Inflammatory macrophage treated with lipopolysaccharide for 1 hour (primary cell): ENCODE data around the gene NEGR1.
"Not testable (repeated sequence)": the region's sequence is repeated elsewhere in the genome, so short reads cannot be mapped to it uniquely, and the experiment has no call there.

Source experiments
- DNase-seq, 2 donors: peaks; one replicate each; pipeline ENCODE4 v3.0.0-alpha.2; 2020 to 2022

The NEGR1 gene

GRCh38 chr1:72282271-72283021 is at the start of gene NEGR1:
Gene NEGR1, minus strand, starts transcription at chr1:72282539.
- peak; percentile 72 to 81 for DNase-seq

GRCh38 chr1:72326494-72326893 is 44.2 kb upstream of the NEGR1 start:
- no peak for DNase-seq

- DNase-seq = no peak
Measured at GRCh38 chr1:72324451-72324850, 42.1 kb upstream of the NEGR1 start.

DNA sequence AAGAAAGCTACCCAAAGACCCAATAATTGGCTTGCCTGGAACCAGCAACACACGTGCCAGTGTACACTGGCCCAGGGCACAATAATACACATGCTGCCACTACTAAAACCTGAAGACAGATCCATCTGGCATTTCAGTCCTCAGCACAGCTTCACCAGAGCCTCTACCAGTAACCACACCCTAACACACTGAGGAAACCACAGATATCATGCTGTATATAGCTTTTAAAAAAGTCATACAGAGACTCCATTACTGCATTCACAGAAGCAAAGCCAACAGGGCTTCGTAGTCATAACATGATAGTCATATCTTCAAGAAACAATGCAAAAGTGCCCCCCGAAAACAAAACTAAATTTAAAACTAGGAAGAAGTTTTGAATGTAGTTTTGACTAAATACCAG is 40.6 kb upstream of the NEGR1 start:
- no peak for DNase-seq

GRCh38 chr1:72296501-72296900 is 14.2 kb upstream of the NEGR1 start:
- DNase-seq = no peak

- DNase-seq = peak; percentile 27 to 49
Measured at GRCh38 chr1:72288886-72289285, 6.5 kb upstream of the NEGR1 start.

DNA sequence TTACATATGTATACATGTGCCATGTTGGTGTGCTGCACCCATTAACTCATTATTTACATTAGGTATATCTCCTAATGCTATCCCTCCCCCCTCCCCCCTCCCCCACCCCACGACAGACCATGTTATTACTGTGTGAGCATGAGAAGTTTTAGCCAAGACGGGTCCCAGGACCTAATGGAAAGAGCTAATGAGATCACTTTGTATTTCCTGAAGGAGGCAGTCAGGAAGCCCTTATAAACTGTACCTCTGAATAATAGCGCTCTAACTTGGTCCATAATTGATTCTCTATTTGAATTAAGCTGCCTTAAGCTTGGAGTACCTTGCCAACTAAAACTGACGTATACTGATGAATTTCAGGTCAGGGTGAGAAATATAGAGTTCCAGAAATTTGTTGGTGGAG is 4.1 kb upstream of the NEGR1 start:
- DNase-seq = no peak

DNA sequence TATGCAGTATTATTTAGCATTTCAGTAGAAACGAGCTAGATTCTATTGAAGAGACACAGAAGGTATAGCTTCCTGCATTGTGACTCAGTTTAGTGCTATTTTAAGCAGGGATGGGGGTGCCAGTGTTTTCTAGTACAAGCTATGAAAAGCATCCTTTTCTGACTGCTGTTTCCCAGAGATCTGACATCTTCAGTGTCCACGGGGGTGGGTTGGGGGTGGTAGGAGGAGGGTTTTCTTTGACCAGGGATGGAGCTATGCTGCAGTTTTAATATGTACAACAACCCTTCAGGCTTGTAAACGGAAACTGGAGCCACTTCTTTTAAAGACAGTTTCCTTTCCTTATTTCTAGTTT is 2.7 kb upstream of the NEGR1 start:
- no peak for DNase-seq

DNA sequence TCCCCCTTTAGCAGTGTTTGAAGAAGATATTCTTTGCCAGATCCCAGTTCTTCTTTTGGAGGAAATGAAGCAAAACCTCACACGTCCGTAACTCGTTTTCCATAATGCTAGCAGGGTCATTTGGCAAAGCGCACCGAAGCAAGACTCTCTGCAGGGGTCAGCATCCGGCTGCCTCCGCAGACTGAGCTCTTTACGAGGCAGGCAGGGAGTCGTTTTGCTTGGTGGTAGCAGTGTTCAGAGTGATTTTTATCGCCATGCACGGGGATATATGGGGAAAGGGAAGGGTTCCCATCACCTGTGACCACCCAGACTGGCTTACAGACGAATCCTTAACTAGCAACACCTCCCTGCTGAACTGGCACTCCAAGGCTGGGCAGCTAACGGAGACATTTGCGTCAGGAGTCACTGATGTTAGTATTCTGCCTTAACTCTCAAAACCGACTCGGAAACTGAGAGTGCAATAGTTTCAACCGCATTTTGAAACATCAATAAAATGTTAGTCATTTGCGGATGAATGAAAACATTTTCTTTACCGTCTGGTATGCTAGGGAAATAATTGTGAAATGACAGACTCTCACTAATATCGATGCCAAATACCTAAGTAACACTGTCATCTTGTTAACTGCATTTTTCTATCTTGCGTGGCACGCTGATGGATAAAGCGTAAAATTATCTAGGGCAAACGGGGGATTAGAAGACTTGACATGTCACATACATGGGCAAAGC is 2.2 kb upstream of the NEGR1 start:
- DNase-seq = no peak

DNA sequence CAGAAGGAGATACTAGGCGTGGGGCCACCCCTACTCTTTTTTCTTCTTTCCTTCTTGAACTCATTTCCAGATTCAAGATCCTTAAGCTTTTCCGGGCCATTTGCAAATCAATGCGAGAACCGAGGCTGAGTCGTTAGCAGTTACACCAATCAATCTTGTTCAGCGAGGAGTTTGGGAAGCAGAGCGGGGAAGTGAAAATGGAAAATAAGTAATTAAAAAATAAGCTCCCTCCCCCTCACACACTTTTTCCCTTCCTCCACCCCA is 1.7 kb upstream of the NEGR1 start:
- DNase-seq = peak in 1 of 2 donors; percentile 32

- DNase-seq = peak; percentile 37 to 46
Measured at GRCh38 chr1:72283307-72284083, 1.2 kb upstream of the NEGR1 start.

DNA sequence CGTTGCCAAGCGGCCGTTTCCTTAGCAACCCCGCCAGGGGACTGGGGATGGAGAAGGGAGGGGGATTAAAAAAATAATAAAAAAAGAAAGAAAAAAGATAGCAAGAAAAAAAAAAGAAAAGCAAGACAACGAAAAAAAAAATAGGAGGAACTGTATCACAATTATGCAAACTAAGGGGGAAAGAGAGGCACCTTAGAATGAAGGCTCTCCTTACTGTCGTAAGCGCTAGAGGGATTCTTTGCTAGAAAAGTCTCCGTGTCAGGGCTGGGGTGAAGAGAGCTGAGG is 625 bp upstream of the NEGR1 start:
- DNase-seq = no peak

GRCh38 chr1:72281637-72282270 is 585 bp downstream of the NEGR1 start:
- DNase-seq = no peak

- DNase-seq = peak in 1 of 2 donors; percentile 23
Measured at GRCh38 chr1:72281144-72281543, 1.2 kb downstream of the NEGR1 start.

- DNase-seq = no peak
Measured at GRCh38 chr1:72280711-72281110, 1.6 kb downstream of the NEGR1 start.

DNA sequence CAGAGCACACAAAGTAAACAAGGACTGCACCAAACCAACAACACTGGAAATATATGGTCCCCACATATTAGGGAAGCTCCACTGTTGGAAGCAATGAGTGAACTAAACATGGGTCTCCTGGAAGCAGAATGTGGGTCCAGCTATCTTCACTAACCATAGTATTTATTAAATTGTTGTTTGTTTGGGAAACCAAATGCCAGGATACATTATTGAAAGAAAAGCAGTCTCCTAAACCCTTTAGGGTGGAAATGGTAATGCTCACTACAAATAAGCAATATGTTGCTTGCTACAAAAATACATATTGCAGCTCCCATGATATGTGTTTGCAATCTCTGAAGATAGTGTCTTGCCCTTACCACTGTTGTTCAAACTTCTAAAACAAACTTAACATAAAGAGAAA is 2.2 kb downstream of the NEGR1 start:
- no peak for DNase-seq

DNA sequence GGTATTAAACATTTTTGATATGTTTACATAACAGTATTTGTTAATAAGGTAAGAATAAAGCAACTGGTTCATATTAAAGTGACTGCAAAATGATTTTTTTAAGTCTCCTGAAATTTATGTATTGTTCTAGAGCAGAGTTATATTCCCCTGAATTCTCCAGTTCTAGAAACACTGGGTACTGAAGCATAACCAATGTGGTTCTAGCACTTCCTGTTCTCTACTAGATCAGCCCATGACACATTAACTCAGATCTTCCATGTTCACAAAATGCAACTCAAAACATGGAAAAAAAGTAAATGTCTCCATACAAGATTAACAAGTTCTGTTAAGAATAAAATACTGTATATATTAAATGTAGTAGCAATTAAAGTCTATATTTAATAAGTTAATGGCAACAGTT is 3.9 kb downstream of the NEGR1 start:
- DNase-seq = no peak

DNA sequence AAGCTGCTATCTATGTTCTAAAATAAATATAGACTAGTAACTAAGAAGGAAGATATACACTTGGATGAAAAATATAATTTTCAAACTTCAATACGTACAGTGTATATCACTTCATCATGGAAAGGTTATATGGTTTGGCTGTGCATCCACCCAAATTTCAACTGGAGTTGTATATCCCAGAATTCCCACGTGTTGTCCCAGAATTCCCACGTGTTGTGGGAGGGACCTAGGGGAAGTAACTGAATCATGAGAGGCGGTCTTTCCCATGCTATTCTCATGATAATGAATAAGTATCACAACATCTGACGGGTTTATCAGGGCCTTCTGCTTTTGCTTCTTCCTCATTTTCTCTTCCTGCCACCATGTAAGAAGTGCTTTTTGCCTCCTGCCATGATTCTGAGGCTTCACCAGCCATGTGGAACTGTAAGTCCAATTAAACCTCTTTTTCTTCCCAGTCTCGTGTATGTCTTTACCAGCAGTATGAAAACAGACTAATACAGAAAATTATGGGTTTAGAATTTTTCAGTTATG is 10.7 kb downstream of the NEGR1 start:
- DNase-seq = no peak

DNA sequence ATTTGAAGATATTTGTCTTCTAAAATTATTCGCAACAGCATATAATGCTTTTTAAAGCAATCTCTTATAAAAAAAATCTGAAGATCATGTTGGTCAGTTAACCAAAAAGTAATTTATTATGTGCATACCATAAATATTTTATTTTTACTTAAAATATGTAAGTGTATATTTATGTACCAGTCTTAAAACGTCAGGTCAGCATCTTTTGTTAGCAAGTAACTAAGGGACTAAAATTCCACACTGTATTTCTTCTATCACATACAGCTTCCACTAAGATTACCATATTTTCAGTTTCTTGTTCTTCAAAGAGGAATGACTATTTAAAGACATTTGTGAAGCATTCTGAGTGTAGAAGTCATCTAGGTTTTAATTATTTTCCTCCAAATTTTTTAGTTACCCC is 19.6 kb downstream of the NEGR1 start:
- DNase-seq = no peak

DNA sequence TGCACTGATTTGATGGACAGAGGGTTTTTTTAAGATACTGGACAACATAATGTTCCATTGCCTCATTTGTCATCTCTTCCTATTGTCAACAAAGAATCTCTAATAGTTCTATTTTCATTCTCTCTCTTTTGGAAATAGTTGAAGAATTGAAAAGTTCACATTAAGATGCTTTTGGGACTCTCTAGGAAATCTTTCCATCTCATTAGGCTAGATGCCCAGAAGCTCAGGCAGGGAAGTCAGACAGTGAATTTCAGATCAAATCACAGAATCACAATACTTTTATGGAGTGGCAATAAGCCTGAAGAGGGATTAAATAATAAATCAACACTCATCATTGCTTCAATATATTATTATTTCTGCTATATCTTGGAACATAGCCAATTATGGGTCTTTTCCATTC is 29.2 kb downstream of the NEGR1 start:
- no peak for DNase-seq

- DNase-seq = no peak
Measured at GRCh38 chr1:72241397-72241796, 40.9 kb downstream of the NEGR1 start.

DNA sequence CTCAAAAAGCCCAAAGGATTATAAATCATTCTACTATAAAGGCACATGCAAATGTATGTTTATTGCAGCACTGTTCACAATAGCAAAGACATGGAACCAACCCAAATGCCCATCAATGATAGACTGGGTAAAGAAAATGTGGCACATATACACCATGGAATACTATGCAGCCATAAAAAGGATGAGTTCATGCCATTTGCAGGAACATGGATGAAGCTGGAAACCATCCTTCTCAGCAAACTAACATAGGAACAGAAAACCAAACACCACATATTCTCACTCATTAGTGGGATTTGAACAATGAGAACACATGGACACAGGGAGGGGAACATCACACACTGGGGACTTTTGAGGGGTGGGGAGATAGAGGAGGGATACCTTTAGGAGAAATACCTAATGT is 46.4 kb downstream of the NEGR1 start:
- not testable (repeated sequence) for DNase-seq

DNA sequence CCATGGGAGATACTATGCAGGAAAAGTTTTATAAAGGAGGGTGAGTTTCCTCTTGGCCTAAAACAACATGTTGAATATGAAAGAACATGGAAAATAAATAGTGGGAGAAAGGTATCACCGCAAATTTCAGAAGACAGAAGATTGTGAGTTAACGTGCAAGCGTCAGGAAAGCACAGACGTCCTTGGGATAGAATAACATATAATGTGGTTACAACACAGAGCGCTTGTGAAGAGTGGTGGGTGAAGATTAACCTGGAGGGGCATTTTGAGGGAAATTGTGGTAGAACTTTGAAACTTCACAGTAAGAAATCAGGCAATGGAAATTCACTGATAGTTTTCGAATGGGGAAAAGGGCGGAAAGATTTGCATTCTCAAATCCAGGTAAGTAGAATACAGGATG is 47.3 kb downstream of the NEGR1 start:
- no peak for DNase-seq

DNA sequence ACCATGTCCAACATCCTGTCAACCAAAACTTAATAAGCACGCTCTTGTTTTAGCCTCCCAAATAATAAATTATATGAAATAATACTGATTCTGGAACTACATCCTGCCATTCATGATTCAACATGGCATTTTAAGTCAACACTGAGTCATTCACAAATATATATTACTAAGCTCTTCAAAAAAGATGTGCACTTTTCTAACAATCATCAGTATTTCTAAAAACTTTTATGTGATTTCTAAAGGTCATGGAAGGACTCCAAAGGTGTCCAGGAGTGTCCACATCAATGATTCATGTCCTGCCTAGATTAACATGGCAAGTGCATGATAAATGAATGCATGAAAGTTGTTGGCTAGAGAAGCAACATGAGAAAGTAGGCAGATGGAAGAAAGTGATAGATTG is 51.6 kb downstream of the NEGR1 start:
- no peak for DNase-seq
